ENCODE measurements around the gene HAUS2.

- TF ChIP-seq EP300 (IDR thresholded peaks at IDR 0.05) (no peak), CTCF (IDR thresholded peaks at IDR 0.05) (no peak)
Observed at GRCh38 chr15:42592716-42593115, 44.1 kb downstream of the HAUS2 start.
